Measurements from ENCODE around the gene TXNIP.

- TF ChIP-seq, protein P1, sequence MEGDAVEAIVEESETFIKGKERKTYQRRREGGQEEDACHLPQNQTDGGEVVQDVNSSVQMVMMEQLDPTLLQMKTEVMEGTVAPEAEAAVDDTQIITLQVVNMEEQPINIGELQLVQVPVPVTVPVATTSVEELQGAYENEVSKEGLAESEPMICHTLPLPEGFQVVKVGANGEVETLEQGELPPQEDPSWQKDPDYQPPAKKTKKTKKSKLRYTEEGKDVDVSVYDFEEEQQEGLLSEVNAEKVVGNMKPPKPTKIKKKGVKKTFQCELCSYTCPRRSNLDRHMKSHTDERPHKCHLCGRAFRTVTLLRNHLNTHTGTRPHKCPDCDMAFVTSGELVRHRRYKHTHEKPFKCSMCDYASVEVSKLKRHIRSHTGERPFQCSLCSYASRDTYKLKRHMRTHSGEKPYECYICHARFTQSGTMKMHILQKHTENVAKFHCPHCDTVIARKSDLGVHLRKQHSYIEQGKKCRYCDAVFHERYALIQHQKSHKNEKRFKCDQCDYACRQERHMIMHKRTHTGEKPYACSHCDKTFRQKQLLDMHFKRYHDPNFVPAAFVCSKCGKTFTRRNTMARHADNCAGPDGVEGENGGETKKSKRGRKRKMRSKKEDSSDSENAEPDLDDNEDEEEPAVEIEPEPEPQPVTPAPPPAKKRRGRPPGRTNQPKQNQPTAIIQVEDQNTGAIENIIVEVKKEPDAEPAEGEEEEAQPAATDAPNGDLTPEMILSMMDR (conservative IDR thresholded peaks at IDR 0.05; ENCODE audit: low read depth in 2 of 2) = no peak
- no peak for TF ChIP-seq POLR2AphosphoS5 (IDR thresholded peaks at IDR 0.05; ENCODE audit: low read depth)
- no peak for TF ChIP-seq CREB1 (CRISPR knock-in tag; IDR thresholded peaks at IDR 0.05; ENCODE audit: low read depth)
- TF ChIP-seq, protein P2, sequence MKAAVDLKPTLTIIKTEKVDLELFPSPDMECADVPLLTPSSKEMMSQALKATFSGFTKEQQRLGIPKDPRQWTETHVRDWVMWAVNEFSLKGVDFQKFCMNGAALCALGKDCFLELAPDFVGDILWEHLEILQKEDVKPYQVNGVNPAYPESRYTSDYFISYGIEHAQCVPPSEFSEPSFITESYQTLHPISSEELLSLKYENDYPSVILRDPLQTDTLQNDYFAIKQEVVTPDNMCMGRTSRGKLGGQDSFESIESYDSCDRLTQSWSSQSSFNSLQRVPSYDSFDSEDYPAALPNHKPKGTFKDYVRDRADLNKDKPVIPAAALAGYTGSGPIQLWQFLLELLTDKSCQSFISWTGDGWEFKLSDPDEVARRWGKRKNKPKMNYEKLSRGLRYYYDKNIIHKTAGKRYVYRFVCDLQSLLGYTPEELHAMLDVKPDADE (IDR thresholded peaks at IDR 0.05) = no peak
These were observed 13.9 kb upstream of the TXNIP start for GRCh38 chr1:146010126-146010738.
